ENCODE data around the gene CHST8.

DNA sequence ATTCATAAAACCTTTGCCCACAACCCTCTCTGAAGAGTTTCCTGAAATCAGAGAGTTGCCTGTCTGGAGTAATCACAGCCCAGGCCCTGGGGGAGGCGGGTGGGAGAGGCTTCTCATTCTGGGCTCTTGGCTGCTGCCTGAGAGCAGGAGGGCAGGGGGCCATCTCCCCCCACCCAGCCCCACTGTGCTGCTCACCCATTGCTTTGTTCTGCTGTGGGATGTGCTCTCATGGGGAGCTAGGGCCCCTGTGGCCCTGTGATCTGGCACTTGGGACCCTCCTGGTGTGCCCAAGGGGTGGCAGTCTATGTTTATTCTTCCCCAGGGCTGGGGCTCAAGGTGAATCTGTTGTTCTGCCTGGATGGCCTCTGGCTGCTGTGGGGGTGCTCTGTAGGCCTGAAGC lies 181.0 kb downstream of the CHST8 start:
- no peak for TF ChIP-seq EZH2 (IDR thresholded peaks at IDR 0.05; ENCODE audit: borderline replicate concordance, low read length)
- TF ChIP-seq, protein P1, sequence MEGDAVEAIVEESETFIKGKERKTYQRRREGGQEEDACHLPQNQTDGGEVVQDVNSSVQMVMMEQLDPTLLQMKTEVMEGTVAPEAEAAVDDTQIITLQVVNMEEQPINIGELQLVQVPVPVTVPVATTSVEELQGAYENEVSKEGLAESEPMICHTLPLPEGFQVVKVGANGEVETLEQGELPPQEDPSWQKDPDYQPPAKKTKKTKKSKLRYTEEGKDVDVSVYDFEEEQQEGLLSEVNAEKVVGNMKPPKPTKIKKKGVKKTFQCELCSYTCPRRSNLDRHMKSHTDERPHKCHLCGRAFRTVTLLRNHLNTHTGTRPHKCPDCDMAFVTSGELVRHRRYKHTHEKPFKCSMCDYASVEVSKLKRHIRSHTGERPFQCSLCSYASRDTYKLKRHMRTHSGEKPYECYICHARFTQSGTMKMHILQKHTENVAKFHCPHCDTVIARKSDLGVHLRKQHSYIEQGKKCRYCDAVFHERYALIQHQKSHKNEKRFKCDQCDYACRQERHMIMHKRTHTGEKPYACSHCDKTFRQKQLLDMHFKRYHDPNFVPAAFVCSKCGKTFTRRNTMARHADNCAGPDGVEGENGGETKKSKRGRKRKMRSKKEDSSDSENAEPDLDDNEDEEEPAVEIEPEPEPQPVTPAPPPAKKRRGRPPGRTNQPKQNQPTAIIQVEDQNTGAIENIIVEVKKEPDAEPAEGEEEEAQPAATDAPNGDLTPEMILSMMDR (conservative IDR thresholded peaks at IDR 0.05 in 1 of 2, IDR thresholded peaks at IDR 0.05 in 1 of 2; ENCODE audit: extremely low read depth in 1 of 2, insufficient read depth in 1 of 2, low read depth in 1 of 2, low read length in 2 of 2), result no peak

All from mammary epithelial cell (primary cell).